Renal pelvis (tissue), 3 donors: ENCODE data around the gene HSH2D. TPM values are rescaled to one million over a fixed set of nuclear protein-coding genes. Genes with fewer than 3 reads are reported as not detected.

Experiments used
- polyA plus RNA-seq, 3 donors: library from polyadenylated mRNA; unstranded; fragments of 120-200 nt; gene quantifications; one replicate each; pipeline ENCODE4 v1.2.1, GENCODE V29; 2013; ENCODE audit not compliant: insufficient read length in 3 of 3

HSH2D gene
- polyA plus RNA-seq, 3 donors: 0.28 to 0.88 (median 0.43) TPM

Other genes with a start within 250 kb of the HSH2D start
- under 1 TPM in 1 of 3 donors, not detected in 2; 0.20 TPM for gene CYP4F2, start 245.6 kb upstream of the HSH2D start, polyA plus RNA-seq
- gene CYP4F11, start 209.2 kb upstream of the HSH2D start, polyA plus RNA-seq: under 1 TPM; 0.31 to 0.70 (median 0.53) TPM
- gene OR10H4, start 194.7 kb upstream of the HSH2D start, polyA plus RNA-seq: not detected
- gene TPM4, start 67.2 kb upstream of the HSH2D start, polyA plus RNA-seq: 100 to 1,000 TPM; 466 to 475 (median 475) TPM
- gene RAB8A, start 31.8 kb upstream of the HSH2D start, polyA plus RNA-seq: 10 to 100 TPM; 69.8 to 92.8 (median 89.6) TPM
- gene CIB3, start 29.8 kb downstream of the HSH2D start, polyA plus RNA-seq: not detected
- 100 to 1,000 TPM; 109 to 135 (median 115) TPM for gene FAM32A, start 41.7 kb downstream of the HSH2D start, polyA plus RNA-seq
- gene AP1M1, start 54.2 kb downstream of the HSH2D start, polyA plus RNA-seq: 10 to 100 TPM; 62.8 to 75.0 (median 73.8) TPM
- gene KLF2, start 181.1 kb downstream of the HSH2D start, polyA plus RNA-seq: 10 to 100 TPM; 18.5 to 39.4 (median 24.7) TPM